Measurements from ENCODE around the gene SLF1.

Gene SLF1

GRCh38 chr5:94725142-94725541 is 106.7 kb downstream of the SLF1 start:
- no peak for DNase-seq

GRCh38 chr5:94731471-94731870 is 113.0 kb downstream of the SLF1 start:
- DNase-seq: no peak

- DNase-seq: no peak
These were observed 118.0 kb downstream of the SLF1 start for GRCh38 chr5:94736498-94736897.

- no peak for DNase-seq
These were observed 121.8 kb downstream of the SLF1 start for GRCh38 chr5:94740286-94740685.

GRCh38 chr5:94742852-94743251 is 124.4 kb downstream of the SLF1 start:
- DNase-seq: no peak

GRCh38 chr5:94744906-94745305 is 126.4 kb downstream of the SLF1 start:
- DNase-seq: peak in 2 of 3 donors; percentile 7 to 17

GRCh38 chr5:94745786-94746730 is 127.6 kb downstream of the SLF1 start:
- DNase-seq: peak; percentile 54 to 81 (median 77)

- DNase-seq: peak; percentile 51 to 66 (median 62)
These were observed 128.3 kb downstream of the SLF1 start for GRCh38 chr5:94746731-94747124.
